ENCODE results near the gene KRTAP5-9.

Gene KRTAP5-9

GRCh38 chr11:71504531-71504930 lies 43.7 kb upstream of the KRTAP5-9 start:
- Histone ChIP-seq H3K4me1 (ENCODE audit: control extremely low read depth in 1 of 4, control insufficient read depth in 4 of 4, insufficient read depth in 4 of 4, low read length in 3 of 4) (no peaks in the 10 kb centered on the region), H3K9me3 (ENCODE audit: control extremely low read depth in 1 of 5, control insufficient read depth in 4 of 5, insufficient read depth in 2 of 5, low read depth in 1 of 5, low read length in 4 of 5) (peaks cover under 1 to 19% (median 2%) of the 10 kb centered on the region in 5 experiments), H3K27me3 (replicated peaks in 2 of 5; ENCODE audit: control insufficient read depth in 4 of 5, insufficient read depth in 5 of 5, low read length in 4 of 5) (no peaks in the 10 kb centered on the region), H3K4me3 (ENCODE audit: control insufficient read depth in 1 of 7, extremely low read depth in 1 of 7, insufficient read depth in 4 of 7, low read depth in 2 of 7, low read length in 6 of 7) (no peak overlapping the region), H3K27ac (ENCODE audit: insufficient read depth in 1 of 2, low read depth in 1 of 2, low read length in 2 of 2, poor library complexity in 1 of 2, severe bottlenecking in 2 of 2) (no peak overlapping the region), H3K36me3 (ENCODE audit: control insufficient read depth in 4 of 4, insufficient read depth in 4 of 4, low read length in 3 of 4) (peaks cover 2 to 50% (median 26%) of the 10 kb centered on the region in 4 experiments)
- WGBS (ENCODE audit: insufficient coverage), result 82% methylated on average over 10 of the region's 10 CpGs
- ChIA-PET CTCF (interaction anchor here (0.6 kb wide), 1 partner anchor 62 kb away, joined by 4 read pairs; no protein-coding TSS in a partner anchor), POLR2A (no interaction called here)
- DNase-seq, result no peak

- peaks cover under 1 to 45% (median 23%) of the 10 kb centered on the region in 4 experiments for H3K36me3 ChIP-seq (ENCODE audit: control insufficient read depth in 4 of 4, insufficient read depth in 4 of 4, low read length in 3 of 4)
- CTCF ChIA-PET, result interaction anchor here (0.6 to 1.5 kb wide), 2 partner anchors 38 to 62 kb away, joined by 3 to 4 read pairs; no protein-coding TSS in a partner anchor
Measured at GRCh38 chr11:71505001-71505400, 43.2 kb upstream of the KRTAP5-9 start.

GRCh38 chr11:71505781-71506180 lies 42.4 kb upstream of the KRTAP5-9 start:
- ChIA-PET CTCF (interaction anchor here (1.5 kb wide), 1 partner anchor 37 kb away, joined by 3 read pairs; no protein-coding TSS in a partner anchor), POLR2A (no interaction called here)
- WGBS (ENCODE audit: insufficient coverage), result 95% methylated on average over 6 of the region's 9 CpGs
- no peaks in the 10 kb centered on the region for H3K4me1 ChIP-seq (ENCODE audit: control extremely low read depth in 1 of 4, control insufficient read depth in 4 of 4, insufficient read depth in 4 of 4, low read length in 3 of 4)
- no peak for DNase-seq
- H3K27me3 ChIP-seq (replicated peaks in 2 of 5; ENCODE audit: control insufficient read depth in 4 of 5, insufficient read depth in 5 of 5, low read length in 4 of 5), result no peaks in the 10 kb centered on the region
- H3K36me3 ChIP-seq (ENCODE audit: control insufficient read depth in 4 of 4, insufficient read depth in 4 of 4, low read length in 3 of 4), result peaks cover 0 to 38% (median 18%) of the 10 kb centered on the region in 4 experiments
- no peak overlapping the region for H3K4me3 ChIP-seq (ENCODE audit: control insufficient read depth in 1 of 7, extremely low read depth in 1 of 7, insufficient read depth in 4 of 7, low read depth in 2 of 7, low read length in 6 of 7)
- no peak overlapping the region for H3K27ac ChIP-seq (ENCODE audit: insufficient read depth in 1 of 2, low read depth in 1 of 2, low read length in 2 of 2, poor library complexity in 1 of 2, severe bottlenecking in 2 of 2)
- peaks cover 5 to 31% (median 11%) of the 10 kb centered on the region in 5 experiments for H3K9me3 ChIP-seq (ENCODE audit: control extremely low read depth in 1 of 5, control insufficient read depth in 4 of 5, insufficient read depth in 2 of 5, low read depth in 1 of 5, low read length in 4 of 5)

More at GRCh38 chr11:71505001-71505400, 43.2 kb upstream of the KRTAP5-9 start:
- POLR2A ChIA-PET, result no interaction called here
- Histone ChIP-seq H3K27me3 (replicated peaks in 2 of 5; ENCODE audit: control insufficient read depth in 4 of 5, insufficient read depth in 5 of 5, low read length in 4 of 5) (no peaks in the 10 kb centered on the region), H3K27ac (ENCODE audit: insufficient read depth in 1 of 2, low read depth in 1 of 2, low read length in 2 of 2, poor library complexity in 1 of 2, severe bottlenecking in 2 of 2) (no peak overlapping the region), H3K9me3 (ENCODE audit: control extremely low read depth in 1 of 5, control insufficient read depth in 4 of 5, insufficient read depth in 2 of 5, low read depth in 1 of 5, low read length in 4 of 5) (peaks cover 3 to 24% (median 7%) of the 10 kb centered on the region in 5 experiments), H3K4me1 (ENCODE audit: control extremely low read depth in 1 of 4, control insufficient read depth in 4 of 4, insufficient read depth in 4 of 4, low read length in 3 of 4) (no peaks in the 10 kb centered on the region), H3K4me3 (ENCODE audit: control insufficient read depth in 1 of 7, extremely low read depth in 1 of 7, insufficient read depth in 4 of 7, low read depth in 2 of 7, low read length in 6 of 7) (no peak overlapping the region)
- no peak for DNase-seq
- no CpG with 5 or more reads among the region's 2 CpGs for WGBS (ENCODE audit: insufficient coverage)

- H3K4me3 ChIP-seq (ENCODE audit: control insufficient read depth in 1 of 7, extremely low read depth in 1 of 7, insufficient read depth in 4 of 7, low read depth in 2 of 7, low read length in 6 of 7), result no peak overlapping the region
- H3K27ac ChIP-seq (ENCODE audit: insufficient read depth in 1 of 2, low read depth in 1 of 2, low read length in 2 of 2, poor library complexity in 1 of 2, severe bottlenecking in 2 of 2), result no peak overlapping the region
- no peak for DNase-seq
- peaks cover 5 to 32% (median 11%) of the 10 kb centered on the region in 5 experiments for H3K9me3 ChIP-seq (ENCODE audit: control extremely low read depth in 1 of 5, control insufficient read depth in 4 of 5, insufficient read depth in 2 of 5, low read depth in 1 of 5, low read length in 4 of 5)
- ChIA-PET POLR2A (no interaction called here), CTCF (no interaction called here)
- 97% methylated on average over 5 of the region's 5 CpGs for WGBS (ENCODE audit: insufficient coverage)
- H3K36me3 ChIP-seq (ENCODE audit: control insufficient read depth in 4 of 4, insufficient read depth in 4 of 4, low read length in 3 of 4), result peaks cover 0 to 24% (median 10%) of the 10 kb centered on the region in 4 experiments
- H3K4me1 ChIP-seq (ENCODE audit: control extremely low read depth in 1 of 4, control insufficient read depth in 4 of 4, insufficient read depth in 4 of 4, low read length in 3 of 4), result no peaks in the 10 kb centered on the region
- H3K27me3 ChIP-seq (replicated peaks in 2 of 5; ENCODE audit: control insufficient read depth in 4 of 5, insufficient read depth in 5 of 5, low read length in 4 of 5), result no peaks in the 10 kb centered on the region
Measured at GRCh38 chr11:71507102-71507501, 41.1 kb upstream of the KRTAP5-9 start.

GRCh38 chr11:71518506-71519471 lies 29.4 kb upstream of the KRTAP5-9 start:
- no peak for DNase-seq
- no peak overlapping the region for H3K4me3 ChIP-seq (ENCODE audit: control insufficient read depth in 1 of 7, extremely low read depth in 1 of 7, insufficient read depth in 4 of 7, low read depth in 2 of 7, low read length in 6 of 7)
- no peaks in the 10 kb centered on the region for H3K27me3 ChIP-seq (replicated peaks in 2 of 5; ENCODE audit: control insufficient read depth in 4 of 5, insufficient read depth in 5 of 5, low read length in 4 of 5)
- H3K36me3 ChIP-seq (ENCODE audit: control insufficient read depth in 4 of 4, insufficient read depth in 4 of 4, low read length in 3 of 4), result no peaks in the 10 kb centered on the region
- CTCF ChIA-PET, result no interaction called here
- H3K27ac ChIP-seq (ENCODE audit: insufficient read depth in 1 of 2, low read depth in 1 of 2, low read length in 2 of 2, poor library complexity in 1 of 2, severe bottlenecking in 2 of 2), result no peak overlapping the region
- POLR2A ChIA-PET, result no interaction called here
- WGBS (ENCODE audit: insufficient coverage), result 94% methylated on average over 47 of the region's 55 CpGs
- no peaks in the 10 kb centered on the region for H3K4me1 ChIP-seq (ENCODE audit: control extremely low read depth in 1 of 4, control insufficient read depth in 4 of 4, insufficient read depth in 4 of 4, low read length in 3 of 4)
- H3K9me3 ChIP-seq (ENCODE audit: control extremely low read depth in 1 of 5, control insufficient read depth in 4 of 5, insufficient read depth in 2 of 5, low read depth in 1 of 5, low read length in 4 of 5), result no peaks in the 10 kb centered on the region

- no peak overlapping the region for H3K27ac ChIP-seq (ENCODE audit: insufficient read depth in 1 of 2, low read depth in 1 of 2, low read length in 2 of 2, poor library complexity in 1 of 2, severe bottlenecking in 2 of 2)
- no peak for DNase-seq
- WGBS (ENCODE audit: insufficient coverage), result 97% methylated on average over 10 of the region's 10 CpGs
- ChIA-PET POLR2A (no interaction called here), CTCF (no interaction called here)
- H3K4me1 ChIP-seq (ENCODE audit: control extremely low read depth in 1 of 4, control insufficient read depth in 4 of 4, insufficient read depth in 4 of 4, low read length in 3 of 4), result no peaks in the 10 kb centered on the region
- no peaks in the 10 kb centered on the region for H3K9me3 ChIP-seq (ENCODE audit: control extremely low read depth in 1 of 5, control insufficient read depth in 4 of 5, insufficient read depth in 2 of 5, low read depth in 1 of 5, low read length in 4 of 5)
- H3K27me3 ChIP-seq (replicated peaks in 2 of 5; ENCODE audit: control insufficient read depth in 4 of 5, insufficient read depth in 5 of 5, low read length in 4 of 5), result no peaks in the 10 kb centered on the region
- no peak overlapping the region for H3K4me3 ChIP-seq (ENCODE audit: control insufficient read depth in 1 of 7, extremely low read depth in 1 of 7, insufficient read depth in 4 of 7, low read depth in 2 of 7, low read length in 6 of 7)
- H3K36me3 ChIP-seq (ENCODE audit: control insufficient read depth in 4 of 4, insufficient read depth in 4 of 4, low read length in 3 of 4), result no peaks in the 10 kb centered on the region
Measured at GRCh38 chr11:71519546-71519945, 28.7 kb upstream of the KRTAP5-9 start.

All from common myeloid progenitor, CD34-positive (primary cell).